Endodermal cell (in vitro differentiated cells): ENCODE data around the gene TSHZ2. TPM values are rescaled to one million over a fixed set of nuclear protein-coding genes. Genes with fewer than 3 reads are reported as not detected.

Experiments used
- DNase-seq: peaks from one replicate; pipeline ENCODE4 v3.0.0-alpha.2; 2017
- H3K27ac ChIP-seq: 2 replicates; pipeline ENCODE4 v1.5.1; 2013; ENCODE audit warnings: mild to moderate bottlenecking, low read depth, low read length, moderate library complexity
- H3K27me3 ChIP-seq: 2 replicates; pipeline ENCODE4 v1.6.1; 2013; ENCODE audit warnings: mild to moderate bottlenecking, low read length, moderate library complexity; ENCODE audit not compliant: insufficient read depth, control insufficient read depth, poor library complexity, severe bottlenecking
- H3K36me3 ChIP-seq: 2 replicates; pipeline ENCODE4 v1.7.0; 2013; ENCODE audit warnings: mild to moderate bottlenecking, low read length, moderate library complexity; ENCODE audit not compliant: control insufficient read depth, insufficient read depth
- H3K4me1 ChIP-seq: one replicate; pipeline ENCODE4 v1.7.0; 2013; ENCODE audit warnings: low read length; ENCODE audit not compliant: control insufficient read depth, insufficient read depth
- H3K4me3 ChIP-seq: 2 replicates; pipeline ENCODE4 v1.5.1; 2013; ENCODE audit warnings: mild to moderate bottlenecking, low read length, moderate library complexity
- H3K9ac ChIP-seq: 2 replicates; pipeline ENCODE4 v1.6.1; 2013; ENCODE audit warnings: mild to moderate bottlenecking, low read length, moderate library complexity; ENCODE audit not compliant: poor library complexity, severe bottlenecking; ENCODE audit errors: extremely low read depth
- H3K9me3 ChIP-seq: 2 replicates; pipeline ENCODE4 v1.6.1; 2013; ENCODE audit warnings: mild to moderate bottlenecking, low read length, moderate library complexity; ENCODE audit not compliant: control insufficient read depth
- H3K27ac Mint-ChIP-seq: 2 replicates; pipeline ENCODE4 v1.8.0; 2020; ENCODE audit warnings: mixed read lengths
- H3K27me3 Mint-ChIP-seq: 2 replicates; pipeline ENCODE4 v1.8.0; 2021; ENCODE audit warnings: mild to moderate bottlenecking, mixed read lengths; ENCODE audit not compliant: insufficient read depth
- H3K36me3 Mint-ChIP-seq: 2 replicates; pipeline ENCODE4 v1.8.0; 2020; ENCODE audit warnings: low read depth, mixed read lengths
- H3K4me1 Mint-ChIP-seq: 2 replicates; pipeline ENCODE4 v1.8.0; 2020; ENCODE audit warnings: mixed read lengths
- H3K4me3 Mint-ChIP-seq: 2 replicates; pipeline ENCODE4 v1.8.0; 2020; ENCODE audit warnings: mild to moderate bottlenecking, moderate library complexity, mixed read lengths
- H3K9me3 Mint-ChIP-seq: 2 replicates; pipeline ENCODE4 v1.8.0; 2020; ENCODE audit warnings: mild to moderate bottlenecking, mixed read lengths
- WGBS, 2 experiments: methylation state at CpG; one replicate each; pipeline versions ENCODE4 v1.1.5 to v1.1.7; 2013; ENCODE audit warnings: missing lambda C conversion rate in 2 of 2, mixed read lengths in 1 of 2; ENCODE audit not compliant: insufficient coverage in 1 of 2, insufficient read length in 1 of 2; 5-methylcytosine and 5-hydroxymethylcytosine counted together
- total RNA-seq, 2 donors: library from RNA; stranded (reverse); fragmentation: NEBNext Ultra II Directional in 1 of 2; extraction: Animal tissue kit (Norgen Biotek cat#: 25700) in 1 of 2; gene quantifications; 2 replicates in 1 of 2; 3 replicates in 1 of 2; pipeline ENCODE4 v1.2.1, GENCODE V29; 2021
- TF ChIP-seq, protein P1 (sequence below): fragments of 200-600 bp; sonication (generic); conservative IDR thresholded peaks from 2 replicates; pipeline ENCODE4 v1.5.0; 2021; ENCODE audit warnings: antibody characterized with exemption, mild to moderate bottlenecking

Gene TSHZ2
- total RNA-seq, 2 donors from 2014 or later: 0.07 to 0.31 TPM

GRCh38 chr20:53291548-53291947 is 319.4 kb downstream of the TSHZ2 start:
- no peak overlapping the region for H3K4me3 Mint-ChIP-seq
- Histone ChIP-seq H3K27me3 (no peaks in the 10 kb centered on the region), H3K4me1 (no peaks in the 10 kb centered on the region), H3K4me3 (no peak overlapping the region), H3K36me3 (no peaks in the 10 kb centered on the region), H3K27ac (no peak overlapping the region), H3K9ac (no peak overlapping the region), H3K9me3 (no peaks in the 10 kb centered on the region)
- no peaks in the 10 kb centered on the region for H3K9me3 Mint-ChIP-seq
- no peaks in the 10 kb centered on the region for H3K4me1 Mint-ChIP-seq
- TF ChIP-seq, protein P1, sequence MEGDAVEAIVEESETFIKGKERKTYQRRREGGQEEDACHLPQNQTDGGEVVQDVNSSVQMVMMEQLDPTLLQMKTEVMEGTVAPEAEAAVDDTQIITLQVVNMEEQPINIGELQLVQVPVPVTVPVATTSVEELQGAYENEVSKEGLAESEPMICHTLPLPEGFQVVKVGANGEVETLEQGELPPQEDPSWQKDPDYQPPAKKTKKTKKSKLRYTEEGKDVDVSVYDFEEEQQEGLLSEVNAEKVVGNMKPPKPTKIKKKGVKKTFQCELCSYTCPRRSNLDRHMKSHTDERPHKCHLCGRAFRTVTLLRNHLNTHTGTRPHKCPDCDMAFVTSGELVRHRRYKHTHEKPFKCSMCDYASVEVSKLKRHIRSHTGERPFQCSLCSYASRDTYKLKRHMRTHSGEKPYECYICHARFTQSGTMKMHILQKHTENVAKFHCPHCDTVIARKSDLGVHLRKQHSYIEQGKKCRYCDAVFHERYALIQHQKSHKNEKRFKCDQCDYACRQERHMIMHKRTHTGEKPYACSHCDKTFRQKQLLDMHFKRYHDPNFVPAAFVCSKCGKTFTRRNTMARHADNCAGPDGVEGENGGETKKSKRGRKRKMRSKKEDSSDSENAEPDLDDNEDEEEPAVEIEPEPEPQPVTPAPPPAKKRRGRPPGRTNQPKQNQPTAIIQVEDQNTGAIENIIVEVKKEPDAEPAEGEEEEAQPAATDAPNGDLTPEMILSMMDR: peak; percentile 82
- 59 to 62% methylated on average over 2 to 3 of the region's 3 CpGs for WGBS, 2 experiments
- no peaks in the 10 kb centered on the region for H3K36me3 Mint-ChIP-seq
- no peaks in the 10 kb centered on the region for H3K27me3 Mint-ChIP-seq
- peak; percentile 82 for DNase-seq
- H3K27ac Mint-ChIP-seq: no peak overlapping the region

DNA sequence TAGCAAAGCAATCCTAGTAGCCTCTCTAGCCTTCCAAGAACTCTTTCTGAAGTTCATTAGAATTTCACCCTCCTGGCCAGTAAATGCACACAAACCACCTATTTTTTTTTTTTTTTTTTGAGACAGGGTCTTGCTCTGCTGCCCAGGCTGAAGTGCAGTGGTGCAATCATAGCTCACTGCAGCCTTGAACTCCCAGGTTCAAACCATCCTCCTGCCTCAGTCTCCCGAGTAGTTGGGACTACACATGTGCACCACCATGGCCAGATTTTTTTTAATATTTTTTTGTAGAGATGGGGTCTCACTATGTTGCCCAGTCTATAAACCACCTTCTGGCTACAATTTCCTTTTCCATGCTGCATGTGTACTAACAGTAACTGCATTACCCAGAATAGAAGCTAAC is 320.2 kb downstream of the TSHZ2 start:
- WGBS, 2 experiments: 75% methylated on average over 1 of the region's 1 CpG; no CpG with 5 or more reads in 1 of the 2 experiments
- H3K4me3 Mint-ChIP-seq: no peak overlapping the region
- no peaks in the 10 kb centered on the region for H3K27me3 ChIP-seq
- no peak overlapping the region for H3K4me3 ChIP-seq
- TF ChIP-seq, protein P1: no peak
- H3K27ac Mint-ChIP-seq: no peak overlapping the region
- H3K27ac ChIP-seq: no peak overlapping the region
- no peak overlapping the region for H3K9ac ChIP-seq
- H3K27me3 Mint-ChIP-seq: no peaks in the 10 kb centered on the region
- H3K9me3 Mint-ChIP-seq: no peaks in the 10 kb centered on the region
- no peaks in the 10 kb centered on the region for H3K36me3 ChIP-seq
- no peaks in the 10 kb centered on the region for H3K36me3 Mint-ChIP-seq
- H3K9me3 ChIP-seq: no peaks in the 10 kb centered on the region
- H3K4me1 Mint-ChIP-seq: no peaks in the 10 kb centered on the region
- no peak for DNase-seq
- no peaks in the 10 kb centered on the region for H3K4me1 ChIP-seq

DNA sequence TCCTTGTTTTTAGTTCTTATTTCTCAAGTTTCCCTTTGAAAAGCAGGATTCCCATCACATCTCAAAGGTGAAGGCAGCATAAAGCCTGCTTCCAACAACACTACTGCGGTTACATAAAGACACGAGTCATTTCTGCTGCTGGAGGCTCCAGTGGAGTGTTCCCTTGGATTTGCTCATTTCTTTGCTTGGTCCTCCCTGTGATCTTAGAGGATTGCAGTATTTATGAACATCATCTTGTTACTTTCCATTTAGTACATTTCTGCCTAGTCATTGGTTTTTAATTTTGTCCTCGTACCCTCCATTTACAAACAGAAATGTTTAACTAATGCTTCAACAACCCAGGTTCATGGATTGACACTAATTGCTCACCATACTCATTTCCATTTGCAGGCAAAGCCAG is 322.6 kb downstream of the TSHZ2 start:
- Histone ChIP-seq H3K9me3 (no peaks in the 10 kb centered on the region), H3K27me3 (no peaks in the 10 kb centered on the region), H3K27ac (no peak overlapping the region), H3K9ac (no peak overlapping the region), H3K4me1 (no peaks in the 10 kb centered on the region), H3K36me3 (no peaks in the 10 kb centered on the region), H3K4me3 (no peak overlapping the region)
- Mint-ChIP-seq H3K9me3 (no peaks in the 10 kb centered on the region), H3K4me3 (no peak overlapping the region), H3K27me3 (no peaks in the 10 kb centered on the region), H3K4me1 (no peaks in the 10 kb centered on the region), H3K36me3 (no peaks in the 10 kb centered on the region), H3K27ac (no peak overlapping the region)
- TF ChIP-seq, protein P1: no peak
- no peak for DNase-seq
- 89 to 90% methylated on average over 3 of the region's 3 CpGs for WGBS, 2 experiments
